GM12878 (cell line): ENCODE measurements around the gene CLC. TPM values are rescaled to one million over a fixed set of nuclear protein-coding genes. Genes with fewer than 3 reads are reported as not detected.

Source experiments
- ATAC-seq: fragments of 200-7000 bp; cut with Tn5 transposase; 3 replicates; pipeline ENCODE4 v1.9.1; 2020; ENCODE audit warnings: mild to moderate bottlenecking, moderate library complexity
- BruUV-seq: library from RNA; stranded (reverse); fragments of 400-500 nt; replicated peaks from 2 replicates; lab custom pipeline; 2021; lab: Mats Ljungman, UMichigan
- CTCF ChIA-PET: fragments of 300-600 bp; sonication (Branson Sonifier 250); formaldehyde crosslinking; extraction: SDS; loops from one replicate; lab custom pipeline; 2021; ENCODE audit warnings: inconsistent platforms; lab: Yijun Ruan, JAX
- POLR2A ChIA-PET: fragments of 350-600 bp; formaldehyde crosslinking; extraction: SDS; loops from one replicate; lab custom pipeline; 2021; ENCODE audit warnings: inconsistent platforms; lab: Charles Lee
- RAD21 ChIA-PET: fragments of 300-600 bp; sonication (Branson Sonifier 250); formaldehyde crosslinking; loops from one replicate; lab custom pipeline; 2023; ENCODE audit warnings: antibody characterized with exemption; ENCODE audit not compliant: unreplicated experiment; lab: Charles Lee
- SMC1A ChIA-PET: fragments of 300-600 bp; sonication (Branson Sonifier 250); formaldehyde crosslinking; loops from one replicate; lab custom pipeline; 2023; ENCODE audit not compliant: unreplicated experiment, uncharacterized antibody; lab: Charles Lee
- DNase-seq: peaks from one replicate; pipeline ENCODE4 v3.0.0-alpha.2; 2011; ENCODE audit warnings: low read depth, low spot score
- FAIRE-seq: peaks from 3 replicates; lab custom pipeline; 2011; peaks lifted over from hg19 to GRCh38; lab: Jason Lieb, UNC
- H2AFZ ChIP-seq: 2 replicates; pipeline ENCODE4 v1.6.0; 2011; ENCODE audit warnings: low read depth, low read length, control low read depth; ENCODE audit not compliant: control insufficient read depth
- H3K27ac ChIP-seq: 2 replicates; pipeline ENCODE4 v1.5.1; 2011; ENCODE audit warnings: control low read depth; ENCODE audit not compliant: control insufficient read depth, insufficient read depth
- H3K27me3 ChIP-seq, 2 experiments: replicated peaks in 1 of 2; 2 replicates each; pipeline versions ENCODE4 v1.6.0 to v1.6.1; 2011; ENCODE audit warnings: low read length in 1 of 2; ENCODE audit not compliant: control insufficient read depth in 2 of 2, insufficient read depth in 2 of 2
- H3K36me3 ChIP-seq, 2 experiments: 2 replicates each; pipeline ENCODE4 v1.5.1; 2011; ENCODE audit warnings: low read length in 1 of 2; ENCODE audit not compliant: control insufficient read depth in 2 of 2, insufficient read depth in 2 of 2
- H3K4me1 ChIP-seq: 2 replicates; pipeline ENCODE4 v1.6.1; 2011; ENCODE audit warnings: mild to moderate bottlenecking, low read length, moderate library complexity, mixed read lengths; ENCODE audit not compliant: control insufficient read depth, insufficient read depth
- H3K4me2 ChIP-seq: 2 replicates; pipeline ENCODE4 v1.6.0; 2011; ENCODE audit warnings: control low read depth; ENCODE audit not compliant: control insufficient read depth, insufficient read depth
- H3K4me3 ChIP-seq: fragments of 200-600 bp; sonication (generic); 2 replicates; pipeline ENCODE4 v1.5.1; 2016
- H3K79me2 ChIP-seq: 2 replicates; pipeline ENCODE4 v1.6.0; 2011; ENCODE audit warnings: low read length; ENCODE audit not compliant: control insufficient read depth, insufficient read depth
- H3K9ac ChIP-seq: 2 replicates; pipeline ENCODE4 v1.8.0; 2011; ENCODE audit warnings: low read length, control low read depth, mixed read lengths; ENCODE audit not compliant: control insufficient read depth, insufficient read depth
- H3K9me3 ChIP-seq: replicated peaks from 3 replicates; pipeline ENCODE4 v1.5.1; 2011; ENCODE audit warnings: mild to moderate bottlenecking, low read length; ENCODE audit not compliant: control insufficient read depth, insufficient read depth
- H4K20me1 ChIP-seq: 2 replicates; pipeline ENCODE4 v1.6.0; 2011; ENCODE audit not compliant: control insufficient read depth, insufficient read depth
- POLR2AphosphoS2 ChIP-seq: IDR thresholded peaks from 2 replicates; pipeline ENCODE4 v1.6.1; 2011; ENCODE audit warnings: low read depth, mild to moderate bottlenecking, low read length, improper control_type of control experiment, moderate library complexity
- RBBP5 ChIP-seq: fragments of 200-600 bp; sonication (generic); conservative IDR thresholded peaks from 2 replicates; pipeline ENCODE4 v1.6.1; 2016
- WGBS: methylation state at CpG from one replicate; pipeline ENCODE4 v1.1.6; 2016; ENCODE audit warnings: low lambda C conversion rate; ENCODE audit not compliant: insufficient replicate concordance, insufficient coverage; ENCODE audit errors: missing lambda C conversion rate; 5-methylcytosine and 5-hydroxymethylcytosine counted together
- in situ Hi-C: fragments of 300-500 bp; cut with MboI; formaldehyde crosslinking; loops from 9 replicates; pipeline ENCODE4 v1.14.3; 2018; ENCODE audit warnings: mixed read lengths
- intact Hi-C: fragments of 100-400 bp; cut with micrococcal nuclease; formaldehyde crosslinking; loops from one replicate; pipeline ENCODE4 v1.14.2; 2022; ENCODE audit not compliant: unreplicated experiment
- polyA plus RNA-seq, 11 experiments: library from polyadenylated mRNA; depleted of rRNA in 4 of 11; unstranded in 6 of 11; stranded (reverse) in 5 of 11; fragments of >200 nt; fragmentation: Nextera tagmentation in 4 of 11; fragmentation: Illumina TruSeq in 1 of 11; extraction: Ambion mirVana in 4 of 11; extraction: Trizol in 1 of 11; gene quantifications; 1 replicate in 1 of 11; 2 replicates in 10 of 11; pipeline versions ENCODE4 v1.2.1 to v1.2.3, GENCODE V29; 2011 to 2016; ENCODE audit warnings: inconsistent platforms in 2 of 11, missing spikeins in 2 of 11, low read depth in 1 of 11
- total RNA-seq, 4 experiments: library from RNA; depleted of rRNA in 3 of 4; stranded (reverse); fragments of >200 nt in 3 of 4; fragmentation: Illumina TruSeq in 1 of 4; extraction: Trizol in 1 of 4; gene quantifications; 2 replicates each; pipeline versions ENCODE4 v1.2.1 to v1.2.3, GENCODE V29; 2013 to 2021
- TF ChIP-seq, protein P1 (sequence below): IDR thresholded peaks from 2 replicates; pipeline ENCODE4 v1.6.1; 2012; ENCODE audit warnings: low read depth, low read length, improper control_type of control experiment
- TF ChIP-seq, protein P2 (sequence below): fragments of 450-650 bp; IDR thresholded peaks from 2 replicates; pipeline ENCODE4 v1.6.1; 2016; ENCODE audit warnings: mild to moderate bottlenecking, moderate library complexity, borderline replicate concordance

Gene CLC
- total and polyA plus RNA-seq, 10 of the 15 experiments (the other 5 are each of a cell fraction or from before 2014, with no cell fraction given), result 0.18 to 0.36 (median 0.29) TPM; not detected in 4

DNA sequence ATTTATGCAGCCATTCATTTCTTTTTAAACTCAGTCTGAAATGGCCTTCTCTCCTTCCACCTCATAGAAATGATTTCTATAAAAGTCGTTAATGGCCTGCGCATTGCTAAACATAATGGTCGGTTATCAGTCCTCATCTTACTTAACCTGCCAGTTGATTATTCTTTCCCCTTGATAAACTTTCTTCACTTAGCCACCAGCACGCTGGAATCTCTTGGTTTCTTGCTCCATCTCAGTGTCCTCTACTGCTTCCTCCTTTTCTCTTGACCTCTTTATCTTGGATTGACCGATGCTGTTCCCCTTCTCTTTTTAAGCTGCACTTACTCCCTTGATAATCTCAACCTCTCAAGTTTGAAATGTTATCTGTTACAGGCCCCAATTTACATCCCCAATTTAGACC is 12.2 kb upstream of the CLC start:
- no peak for FAIRE-seq
- DNase-seq, result no peak
- WGBS, result 71% methylated on average over 5 of the region's 5 CpGs
- Histone ChIP-seq H3K4me3 (no peak overlapping the region), H3K4me2 (no peak overlapping the region), H2AFZ (no peak overlapping the region), H3K9ac (no peak overlapping the region), H3K27me3 (no peaks in the 10 kb centered on the region), H3K27ac (no peak overlapping the region), H3K9me3 (no peaks in the 10 kb centered on the region), H3K4me1 (no peaks in the 10 kb centered on the region), H3K79me2 (no peaks in the 10 kb centered on the region), H3K36me3 (no peaks in the 10 kb centered on the region), H4K20me1 (no peaks in the 10 kb centered on the region)
- RAD21 ChIA-PET, result no interaction called here
- CTCF ChIA-PET, result interaction anchor here (0.6 to 0.8 kb wide), 2 partner anchors 18 to 309 kb away, joined by 3 to 5 read pairs; no protein-coding TSS in a partner anchor
- ATAC-seq, result no peak
- SMC1A ChIA-PET, result interaction anchor here (1.2 kb wide), 1 partner anchor 15 kb away, joined by 4 read pairs; no protein-coding TSS in a partner anchor
- in situ Hi-C loops, result no loop called here
- intact Hi-C loops, result no loop called here
- no TSS peak for BruUV-seq
- no peak for TF ChIP-seq POLR2AphosphoS2
- TF ChIP-seq, protein P1, sequence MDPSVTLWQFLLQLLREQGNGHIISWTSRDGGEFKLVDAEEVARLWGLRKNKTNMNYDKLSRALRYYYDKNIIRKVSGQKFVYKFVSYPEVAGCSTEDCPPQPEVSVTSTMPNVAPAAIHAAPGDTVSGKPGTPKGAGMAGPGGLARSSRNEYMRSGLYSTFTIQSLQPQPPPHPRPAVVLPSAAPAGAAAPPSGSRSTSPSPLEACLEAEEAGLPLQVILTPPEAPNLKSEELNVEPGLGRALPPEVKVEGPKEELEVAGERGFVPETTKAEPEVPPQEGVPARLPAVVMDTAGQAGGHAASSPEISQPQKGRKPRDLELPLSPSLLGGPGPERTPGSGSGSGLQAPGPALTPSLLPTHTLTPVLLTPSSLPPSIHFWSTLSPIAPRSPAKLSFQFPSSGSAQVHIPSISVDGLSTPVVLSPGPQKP, result no peak
- no peak for TF ChIP-seq RBBP5
- TF ChIP-seq, protein P2, sequence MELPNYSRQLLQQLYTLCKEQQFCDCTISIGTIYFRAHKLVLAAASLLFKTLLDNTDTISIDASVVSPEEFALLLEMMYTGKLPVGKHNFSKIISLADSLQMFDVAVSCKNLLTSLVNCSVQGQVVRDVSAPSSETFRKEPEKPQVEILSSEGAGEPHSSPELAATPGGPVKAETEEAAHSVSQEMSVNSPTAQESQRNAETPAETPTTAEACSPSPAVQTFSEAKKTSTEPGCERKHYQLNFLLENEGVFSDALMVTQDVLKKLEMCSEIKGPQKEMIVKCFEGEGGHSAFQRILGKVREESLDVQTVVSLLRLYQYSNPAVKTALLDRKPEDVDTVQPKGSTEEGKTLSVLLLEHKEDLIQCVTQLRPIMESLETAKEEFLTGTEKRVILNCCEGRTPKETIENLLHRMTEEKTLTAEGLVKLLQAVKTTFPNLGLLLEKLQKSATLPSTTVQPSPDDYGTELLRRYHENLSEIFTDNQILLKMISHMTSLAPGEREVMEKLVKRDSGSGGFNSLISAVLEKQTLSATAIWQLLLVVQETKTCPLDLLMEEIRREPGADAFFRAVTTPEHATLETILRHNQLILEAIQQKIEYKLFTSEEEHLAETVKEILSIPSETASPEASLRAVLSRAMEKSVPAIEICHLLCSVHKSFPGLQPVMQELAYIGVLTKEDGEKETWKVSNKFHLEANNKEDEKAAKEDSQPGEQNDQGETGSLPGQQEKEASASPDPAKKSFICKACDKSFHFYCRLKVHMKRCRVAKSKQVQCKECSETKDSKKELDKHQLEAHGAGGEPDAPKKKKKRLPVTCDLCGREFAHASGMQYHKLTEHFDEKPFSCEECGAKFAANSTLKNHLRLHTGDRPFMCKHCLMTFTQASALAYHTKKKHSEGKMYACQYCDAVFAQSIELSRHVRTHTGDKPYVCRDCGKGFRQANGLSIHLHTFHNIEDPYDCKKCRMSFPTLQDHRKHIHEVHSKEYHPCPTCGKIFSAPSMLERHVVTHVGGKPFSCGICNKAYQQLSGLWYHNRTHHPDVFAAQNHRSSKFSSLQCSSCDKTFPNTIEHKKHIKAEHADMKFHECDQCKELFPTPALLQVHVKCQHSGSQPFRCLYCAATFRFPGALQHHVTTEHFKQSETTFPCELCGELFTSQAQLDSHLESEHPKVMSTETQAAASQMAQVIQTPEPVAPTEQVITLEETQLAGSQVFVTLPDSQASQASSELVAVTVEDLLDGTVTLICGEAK, result no peak
- POLR2A ChIA-PET, result interaction anchor here (0.7 kb wide), 1 partner anchor 192 kb away, joined by 4 read pairs; no protein-coding TSS in a partner anchor
